Karpas-422 (cell line): ENCODE results near the gene VPS13D. TPM values are rescaled to one million over a fixed set of nuclear protein-coding genes. Genes with fewer than 3 reads are reported as not detected.

Experiments
- DNase-seq: peaks from one replicate; pipeline ENCODE4 v3.0.0-alpha.2; 2015
- H2AFZ ChIP-seq: fragments of 200-600 bp; sonication (generic); 2 replicates; pipeline ENCODE4 v1.6.1; 2014; ENCODE audit warnings: antibody characterized with exemption, low read length, mixed read lengths
- H3K27ac ChIP-seq: fragments of 200-600 bp; sonication (generic); 2 replicates; pipeline ENCODE4 v1.5.1; 2014; ENCODE audit warnings: mild to moderate bottlenecking, low read length, moderate library complexity
- H3K27me3 ChIP-seq: fragments of 200-600 bp; sonication (generic); 2 replicates; pipeline ENCODE4 v1.6.1; 2014; ENCODE audit warnings: low read length, mixed read lengths
- H3K36me3 ChIP-seq: fragments of 200-600 bp; sonication (generic); 2 replicates; pipeline ENCODE4 v1.6.1; 2014; ENCODE audit warnings: low read length, mixed read lengths; ENCODE audit not compliant: insufficient read depth
- H3K4me1 ChIP-seq: fragments of 200-600 bp; sonication (generic); 2 replicates; pipeline ENCODE4 v1.6.1; 2014; ENCODE audit warnings: mild to moderate bottlenecking, low read length, mixed read lengths
- H3K4me2 ChIP-seq: fragments of 200-600 bp; sonication (generic); 2 replicates; pipeline ENCODE4 v1.6.1; 2014; ENCODE audit warnings: low read length, low read depth, mild to moderate bottlenecking; ENCODE audit not compliant: poor library complexity, severe bottlenecking
- H3K4me3 ChIP-seq: fragments of 200-600 bp; sonication (generic); 2 replicates; pipeline ENCODE4 v1.5.1; 2014; ENCODE audit warnings: mild to moderate bottlenecking, antibody characterized with exemption, low read length, mixed read lengths
- H3K79me2 ChIP-seq: fragments of 200-600 bp; sonication (generic); 2 replicates; pipeline ENCODE4 v1.6.1; 2014; ENCODE audit warnings: mild to moderate bottlenecking, low read length, mixed read lengths
- H3K9ac ChIP-seq: fragments of 200-600 bp; sonication (generic); 2 replicates; pipeline ENCODE4 v1.6.0; 2014; ENCODE audit warnings: low read length
- H3K9me2 ChIP-seq: fragments of 200-600 bp; sonication (generic), shearing (Covaris generic); replicated peaks from 2 replicates; pipeline ENCODE4 v1.6.0; 2014; ENCODE audit warnings: mild to moderate bottlenecking, low read length, moderate library complexity; ENCODE audit not compliant: insufficient read depth
- H3K9me3 ChIP-seq: fragments of 300-700, 200-600 bp; sonication (generic); 2 replicates; pipeline ENCODE4 v1.6.1; 2014; ENCODE audit warnings: low read length, mixed read lengths
- H4K20me1 ChIP-seq: fragments of 200-600 bp; sonication (generic); 2 replicates; pipeline ENCODE4 v1.6.1; 2014; ENCODE audit warnings: mild to moderate bottlenecking, antibody characterized with exemption, low read length, low read depth; ENCODE audit not compliant: insufficient read depth
- total RNA-seq: library from RNA; depleted of rRNA; stranded (reverse); fragments of >200 nt; shearing (Covaris generic); gene quantifications from 2 replicates; pipeline ENCODE4 v1.2.3, GENCODE V29; 2014; ENCODE audit warnings: low replicate concordance

The VPS13D gene
- total RNA-seq, 1 experiment from 2014 or later, result 36.2 TPM

- H3K79me2 ChIP-seq, result no peaks in the 10 kb centered on the region
- no peaks in the 10 kb centered on the region for H3K27me3 ChIP-seq
- no peaks in the 10 kb centered on the region for H3K9me2 ChIP-seq
- no peak overlapping the region for H3K4me3 ChIP-seq
- no peak overlapping the region for H3K4me2 ChIP-seq
- H3K9me3 ChIP-seq, result no peaks in the 10 kb centered on the region
- H2AFZ ChIP-seq, result no peak overlapping the region
- no peak overlapping the region for H3K27ac ChIP-seq
- H3K9ac ChIP-seq, result no peak overlapping the region
- DNase-seq, result no peak
- H3K36me3 ChIP-seq, result no peaks in the 10 kb centered on the region
- H3K4me1 ChIP-seq, result no peaks in the 10 kb centered on the region
- H4K20me1 ChIP-seq, result no peaks in the 10 kb centered on the region
These were observed 186.3 kb downstream of the VPS13D start for GRCh38 chr1:12416101-12416500.

- H3K9ac ChIP-seq, result no peak overlapping the region
- no peaks in the 10 kb centered on the region for H3K36me3 ChIP-seq
- no peak overlapping the region for H3K27ac ChIP-seq
- no peaks in the 10 kb centered on the region for H3K4me1 ChIP-seq
- no peak overlapping the region for H3K4me3 ChIP-seq
- H3K9me2 ChIP-seq, result no peaks in the 10 kb centered on the region
- H4K20me1 ChIP-seq, result no peaks in the 10 kb centered on the region
- H3K79me2 ChIP-seq, result no peaks in the 10 kb centered on the region
- H3K27me3 ChIP-seq, result no peaks in the 10 kb centered on the region
- H2AFZ ChIP-seq, result no peak overlapping the region
- H3K9me3 ChIP-seq, result no peaks in the 10 kb centered on the region
- H3K4me2 ChIP-seq, result no peak overlapping the region
- DNase-seq, result no peak
These were observed 186.9 kb downstream of the VPS13D start for GRCh38 chr1:12416744-12417143.

GRCh38 chr1:12417389-12417788 lies 187.6 kb downstream of the VPS13D start:
- Histone ChIP-seq H3K9me2 (no peaks in the 10 kb centered on the region), H3K27ac (no peak overlapping the region), H4K20me1 (no peaks in the 10 kb centered on the region), H2AFZ (no peak overlapping the region), H3K27me3 (no peaks in the 10 kb centered on the region), H3K9me3 (no peaks in the 10 kb centered on the region), H3K4me3 (no peak overlapping the region), H3K36me3 (no peaks in the 10 kb centered on the region), H3K79me2 (no peaks in the 10 kb centered on the region), H3K4me2 (no peak overlapping the region), H3K9ac (no peak overlapping the region), H3K4me1 (no peaks in the 10 kb centered on the region)
- no peak for DNase-seq

GRCh38 chr1:12420171-12420570 lies 190.3 kb downstream of the VPS13D start:
- Histone ChIP-seq H3K9ac (no peak overlapping the region), H3K27me3 (no peaks in the 10 kb centered on the region), H3K4me1 (no peaks in the 10 kb centered on the region), H3K79me2 (no peaks in the 10 kb centered on the region), H3K9me2 (no peaks in the 10 kb centered on the region), H3K4me3 (no peak overlapping the region), H3K9me3 (no peaks in the 10 kb centered on the region), H3K36me3 (no peaks in the 10 kb centered on the region), H4K20me1 (no peaks in the 10 kb centered on the region), H3K4me2 (no peak overlapping the region), H3K27ac (no peak overlapping the region), H2AFZ (no peak overlapping the region)
- no peak for DNase-seq

- H3K79me2 ChIP-seq, result no peaks in the 10 kb centered on the region
- H3K27ac ChIP-seq, result no peak overlapping the region
- H4K20me1 ChIP-seq, result no peaks in the 10 kb centered on the region
- H3K4me2 ChIP-seq, result no peak overlapping the region
- H3K9me2 ChIP-seq, result no peaks in the 10 kb centered on the region
- no peaks in the 10 kb centered on the region for H3K36me3 ChIP-seq
- no peaks in the 10 kb centered on the region for H3K4me1 ChIP-seq
- no peaks in the 10 kb centered on the region for H3K9me3 ChIP-seq
- DNase-seq, result no peak
- no peak overlapping the region for H2AFZ ChIP-seq
- H3K9ac ChIP-seq, result no peak overlapping the region
- no peak overlapping the region for H3K4me3 ChIP-seq
- no peaks in the 10 kb centered on the region for H3K27me3 ChIP-seq
These were observed 192.7 kb downstream of the VPS13D start for GRCh38 chr1:12422488-12422887.

- H3K27me3 ChIP-seq, result no peaks in the 10 kb centered on the region
- H3K36me3 ChIP-seq, result no peaks in the 10 kb centered on the region
- no peak overlapping the region for H3K4me3 ChIP-seq
- no peak overlapping the region for H2AFZ ChIP-seq
- H3K9ac ChIP-seq, result no peak overlapping the region
- no peak overlapping the region for H3K4me2 ChIP-seq
- no peak overlapping the region for H3K27ac ChIP-seq
- H4K20me1 ChIP-seq, result no peaks in the 10 kb centered on the region
- no peaks in the 10 kb centered on the region for H3K4me1 ChIP-seq
- no peaks in the 10 kb centered on the region for H3K9me3 ChIP-seq
- H3K79me2 ChIP-seq, result no peaks in the 10 kb centered on the region
- H3K9me2 ChIP-seq, result no peaks in the 10 kb centered on the region
- no peak for DNase-seq
These were observed 194.3 kb downstream of the VPS13D start for GRCh38 chr1:12424087-12424529.

GRCh38 chr1:12424793-12425192 lies 195.0 kb downstream of the VPS13D start:
- no peak overlapping the region for H3K9ac ChIP-seq
- no peaks in the 10 kb centered on the region for H3K79me2 ChIP-seq
- H3K4me1 ChIP-seq, result no peaks in the 10 kb centered on the region
- no peak overlapping the region for H3K4me2 ChIP-seq
- H2AFZ ChIP-seq, result no peak overlapping the region
- H3K9me2 ChIP-seq, result no peaks in the 10 kb centered on the region
- H3K36me3 ChIP-seq, result no peaks in the 10 kb centered on the region
- no peaks in the 10 kb centered on the region for H4K20me1 ChIP-seq
- no peaks in the 10 kb centered on the region for H3K9me3 ChIP-seq
- H3K27me3 ChIP-seq, result no peaks in the 10 kb centered on the region
- no peak for DNase-seq
- no peak overlapping the region for H3K27ac ChIP-seq
- no peak overlapping the region for H3K4me3 ChIP-seq

GRCh38 chr1:12426030-12426429 lies 196.2 kb downstream of the VPS13D start:
- H3K9me3 ChIP-seq, result no peaks in the 10 kb centered on the region
- H3K79me2 ChIP-seq, result no peaks in the 10 kb centered on the region
- no peak overlapping the region for H2AFZ ChIP-seq
- H3K27me3 ChIP-seq, result no peaks in the 10 kb centered on the region
- no peaks in the 10 kb centered on the region for H3K9me2 ChIP-seq
- H3K36me3 ChIP-seq, result no peaks in the 10 kb centered on the region
- no peak overlapping the region for H3K27ac ChIP-seq
- H3K4me2 ChIP-seq, result no peak overlapping the region
- no peak for DNase-seq
- no peak overlapping the region for H3K9ac ChIP-seq
- H3K4me1 ChIP-seq, result no peaks in the 10 kb centered on the region
- no peaks in the 10 kb centered on the region for H4K20me1 ChIP-seq
- no peak overlapping the region for H3K4me3 ChIP-seq

- Histone ChIP-seq H3K4me2 (no peak overlapping the region), H3K36me3 (no peaks in the 10 kb centered on the region), H3K4me3 (no peak overlapping the region), H3K27ac (no peak overlapping the region), H3K27me3 (no peaks in the 10 kb centered on the region), H3K4me1 (no peaks in the 10 kb centered on the region), H3K9me2 (no peaks in the 10 kb centered on the region), H3K9ac (no peak overlapping the region), H2AFZ (no peak overlapping the region), H3K79me2 (no peaks in the 10 kb centered on the region), H3K9me3 (no peaks in the 10 kb centered on the region), H4K20me1 (no peaks in the 10 kb centered on the region)
- no peak for DNase-seq
These were observed 198.5 kb downstream of the VPS13D start for GRCh38 chr1:12428334-12428733.
